Liver (tissue), 9 donors: ENCODE measurements around the gene PARD3B. TPM values are rescaled to one million over a fixed set of nuclear protein-coding genes. Genes with fewer than 3 reads are reported as not detected.

ENCODE experiments used
- DNase-seq: peaks from one replicate; pipeline ENCODE4 v3.0.0-alpha.2; 2017; ENCODE audit warnings: low spot score
- H3K27ac ChIP-seq, 2 donors: one replicate each; pipeline ENCODE4 v1.7.0; 2013; ENCODE audit warnings: inconsistent platforms in 2 of 2, low read length in 2 of 2, control low read depth in 1 of 2, low read depth in 1 of 2, mild to moderate bottlenecking in 1 of 2
- H3K27me3 ChIP-seq, 4 donors: one replicate each; pipeline versions ENCODE4 v1.6.1 to v1.7.0; 2013; ENCODE audit warnings: low read length in 3 of 4, inconsistent platforms in 1 of 4, mild to moderate bottlenecking in 1 of 4, moderate library complexity in 1 of 4; ENCODE audit not compliant: control insufficient read depth in 4 of 4, insufficient read depth in 4 of 4
- H3K36me3 ChIP-seq, 4 donors: one replicate each; pipeline versions ENCODE4 v1.6.1 to v1.7.0; 2013; ENCODE audit warnings: low read length in 3 of 4, mild to moderate bottlenecking in 3 of 4, low read depth in 1 of 4, moderate library complexity in 1 of 4; ENCODE audit not compliant: control insufficient read depth in 4 of 4, insufficient read depth in 3 of 4
- H3K4me1 ChIP-seq, 4 donors: one replicate each; pipeline versions ENCODE4 v1.6.1 to v1.7.0; 2013; ENCODE audit warnings: low read length in 3 of 4, mild to moderate bottlenecking in 3 of 4, moderate library complexity in 1 of 4; ENCODE audit not compliant: control insufficient read depth in 4 of 4, insufficient read depth in 4 of 4
- H3K4me3 ChIP-seq, 3 donors: one replicate each; pipeline versions ENCODE4 v1.6.1 to v1.7.0; 2013; ENCODE audit warnings: low read length in 3 of 3, control low read depth in 1 of 3, low read depth in 1 of 3, mild to moderate bottlenecking in 1 of 3
- H3K9ac ChIP-seq, 2 donors: one replicate each; pipeline ENCODE4 v1.7.0; 2013; ENCODE audit warnings: low read length in 2 of 2, mild to moderate bottlenecking in 2 of 2, moderate library complexity in 2 of 2, control low read depth in 1 of 2, low read depth in 1 of 2
- H3K9me3 ChIP-seq, 4 donors: one replicate each; pipeline versions ENCODE4 v1.6.1 to v1.7.0; 2013; ENCODE audit warnings: low read length in 3 of 4; ENCODE audit not compliant: control insufficient read depth in 4 of 4
- EGR1 ChIP-seq, 2 donors: IDR thresholded peaks; 2 replicates each; pipeline ENCODE4 v1.6.1; 2016 to 2018; ENCODE audit warnings: antibody characterized with exemption in 2 of 2, low read depth in 2 of 2
- FOXA1 ChIP-seq: IDR thresholded peaks from 2 replicates; pipeline ENCODE4 v1.6.1; 2016; ENCODE audit warnings: antibody characterized with exemption
- FOXA2 ChIP-seq: IDR thresholded peaks from 2 replicates; pipeline ENCODE4 v1.6.1; 2016; ENCODE audit warnings: antibody characterized with exemption
- GABPA ChIP-seq, 2 donors: IDR thresholded peaks in 1 of 2; conservative IDR thresholded peaks in 1 of 2; 2 replicates each; pipeline ENCODE4 v1.6.1; 2016; ENCODE audit warnings: antibody characterized with exemption in 2 of 2, mild to moderate bottlenecking in 1 of 2, moderate library complexity in 1 of 2
- HNF4A ChIP-seq, 2 donors: conservative IDR thresholded peaks; 2 replicates each; pipeline ENCODE4 v1.6.1; 2016; ENCODE audit warnings: antibody characterized with exemption in 2 of 2, mild to moderate bottlenecking in 2 of 2
- HNF4G ChIP-seq: IDR thresholded peaks from 2 replicates; pipeline ENCODE4 v1.6.1; 2016; ENCODE audit warnings: antibody characterized with exemption
- JUND ChIP-seq, 2 donors: IDR thresholded peaks; 2 replicates each; pipeline ENCODE4 v1.6.1; 2016; ENCODE audit warnings: antibody characterized with exemption in 2 of 2
- RAD21 ChIP-seq, 2 donors: IDR thresholded peaks; 2 replicates each; pipeline ENCODE4 v1.6.1; 2016; ENCODE audit warnings: antibody characterized with exemption in 2 of 2, mild to moderate bottlenecking in 2 of 2
- RXRA ChIP-seq, 2 donors: IDR thresholded peaks; 2 replicates each; pipeline ENCODE4 v1.6.1; 2017 to 2018; ENCODE audit warnings: antibody characterized with exemption in 2 of 2, mild to moderate bottlenecking in 1 of 2
- SP1 ChIP-seq: IDR thresholded peaks from 2 replicates; pipeline ENCODE4 v1.6.1; 2018; ENCODE audit warnings: antibody characterized with exemption, mild to moderate bottlenecking
- TAF1 ChIP-seq: conservative IDR thresholded peaks from 2 replicates; pipeline ENCODE4 v1.6.1; 2016; ENCODE audit warnings: antibody characterized with exemption, mild to moderate bottlenecking
- YY1 ChIP-seq: IDR thresholded peaks from 2 replicates; pipeline ENCODE4 v1.6.1; 2016; ENCODE audit warnings: antibody characterized with exemption, mild to moderate bottlenecking
- WGBS: extraction: QIAGEN DNeasy Blood & Tissue Kit; methylation state at CpG from one replicate; pipeline ENCODE4 v1.1.7; 2013; 5-methylcytosine and 5-hydroxymethylcytosine counted together
- polyA plus RNA-seq, 2 donors: library from polyadenylated mRNA; stranded (reverse) in 1 of 2; unstranded in 1 of 2; fragments of 200-250 nt in 1 of 2; fragments of >200 nt in 1 of 2; fragmentation: Nextera tagmentation in 1 of 2; extraction: Ambion mirVana in 1 of 2; gene quantifications; one replicate each; pipeline versions ENCODE4 v1.2.1 to v1.2.3, GENCODE V29; 2013 to 2015
- total RNA-seq, 2 donors: library from RNA; depleted of rRNA; stranded (reverse); fragments of >200 nt; gene quantifications; one replicate each; pipeline ENCODE4 v1.2.3, GENCODE V29; 2014
- TF ChIP-seq, protein P1 (sequence below): IDR thresholded peaks from 2 replicates; pipeline ENCODE4 v1.6.1; 2016; ENCODE audit warnings: antibody characterized with exemption
- TF ChIP-seq, protein P2 (sequence below): IDR thresholded peaks from 2 replicates; pipeline ENCODE4 v1.6.1; 2016; ENCODE audit warnings: antibody characterized with exemption
- TF ChIP-seq, protein P3 (sequence below): fragments of 150-350 bp; IDR thresholded peaks from 2 replicates; pipeline ENCODE4 v1.5.1; 2017; ENCODE audit warnings: improper control_type of control experiment, low read depth, low read length; ENCODE audit not compliant: missing input control
- TF ChIP-seq, protein P4 (sequence below): IDR thresholded peaks from 2 replicates; pipeline ENCODE4 v1.6.1; 2016; ENCODE audit warnings: antibody characterized with exemption
- donor health status: healthy.
- donor health status: healthy.
- donor health status: healthy.
- donor health status: healthy.
- donor health status: healthy.

Gene PARD3B
- total and polyA plus RNA-seq, 4 donors, result 1.1 to 10.3 (median 3.7) TPM

DNA sequence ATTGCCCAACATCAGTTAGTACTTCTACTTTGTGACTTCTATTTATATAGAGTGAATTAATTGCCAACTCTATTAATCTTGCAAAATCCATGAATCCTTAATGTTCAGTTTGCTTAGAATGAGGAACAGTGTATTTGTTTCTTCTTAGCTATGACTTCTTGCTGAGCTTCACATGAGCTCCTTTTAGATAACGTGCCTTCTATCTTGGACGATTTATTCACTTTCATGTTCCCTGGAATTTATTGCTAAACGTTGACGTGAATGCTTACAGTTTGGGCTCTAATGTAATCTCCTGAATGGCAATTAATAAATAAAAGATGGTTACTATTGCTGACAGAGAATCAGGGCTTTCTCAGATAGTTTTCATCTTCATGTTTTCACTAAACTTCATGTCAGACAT lies 752.6 kb downstream of the PARD3B start:
- Histone ChIP-seq H3K27me3 (no peaks in the 10 kb centered on the region), H3K9me3 (no peaks in the 10 kb centered on the region), H3K4me1 (no peaks in the 10 kb centered on the region), H3K4me3 (no peak overlapping the region), H3K36me3 (no peaks in the 10 kb centered on the region), H3K9ac (no peak overlapping the region), H3K27ac (no peak overlapping the region)
- 88% methylated on average over 4 of the region's 4 CpGs for WGBS
- TF ChIP-seq FOXA2, result no peak
- TF ChIP-seq, protein P1, sequence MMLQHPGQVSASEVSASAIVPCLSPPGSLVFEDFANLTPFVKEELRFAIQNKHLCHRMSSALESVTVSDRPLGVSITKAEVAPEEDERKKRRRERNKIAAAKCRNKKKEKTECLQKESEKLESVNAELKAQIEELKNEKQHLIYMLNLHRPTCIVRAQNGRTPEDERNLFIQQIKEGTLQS, result no peak
- no peak for DNase-seq

DNA sequence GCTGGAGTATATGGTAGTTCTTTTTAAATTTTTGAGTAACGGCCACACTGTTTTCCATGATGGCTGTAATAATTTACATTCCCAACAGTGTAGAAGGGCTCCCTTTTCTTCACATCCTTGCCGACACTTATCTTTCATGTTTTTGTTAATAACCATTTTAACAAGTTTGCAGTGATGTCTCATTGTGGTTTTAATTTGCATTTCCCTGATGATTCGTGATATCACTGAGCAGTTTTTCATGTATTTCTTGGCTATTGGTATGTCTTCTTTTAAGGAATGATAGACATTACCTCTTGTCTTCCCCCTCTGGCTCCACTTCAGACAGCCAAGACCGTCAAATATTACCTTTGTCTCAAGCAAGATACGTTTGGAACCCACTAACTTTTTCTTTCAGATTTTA lies 765.9 kb downstream of the PARD3B start:
- no peak for DNase-seq
- Histone ChIP-seq H3K27me3 (no peaks in the 10 kb centered on the region), H3K4me3 (no peak overlapping the region), H3K27ac (no peak overlapping the region), H3K36me3 (no peaks in the 10 kb centered on the region), H3K9me3 (no peaks in the 10 kb centered on the region), H3K4me1 (no peaks in the 10 kb centered on the region), H3K9ac (no peak overlapping the region)
- 87% methylated on average over 5 of the region's 5 CpGs for WGBS
- no peak for TF ChIP-seq HNF4A (conservative IDR thresholded peaks at IDR 0.05)
- no peak for TF ChIP-seq SP1
- TF ChIP-seq JUND (IDR thresholded peaks at IDR 0.05), result no peak
- TF ChIP-seq, protein P2, sequence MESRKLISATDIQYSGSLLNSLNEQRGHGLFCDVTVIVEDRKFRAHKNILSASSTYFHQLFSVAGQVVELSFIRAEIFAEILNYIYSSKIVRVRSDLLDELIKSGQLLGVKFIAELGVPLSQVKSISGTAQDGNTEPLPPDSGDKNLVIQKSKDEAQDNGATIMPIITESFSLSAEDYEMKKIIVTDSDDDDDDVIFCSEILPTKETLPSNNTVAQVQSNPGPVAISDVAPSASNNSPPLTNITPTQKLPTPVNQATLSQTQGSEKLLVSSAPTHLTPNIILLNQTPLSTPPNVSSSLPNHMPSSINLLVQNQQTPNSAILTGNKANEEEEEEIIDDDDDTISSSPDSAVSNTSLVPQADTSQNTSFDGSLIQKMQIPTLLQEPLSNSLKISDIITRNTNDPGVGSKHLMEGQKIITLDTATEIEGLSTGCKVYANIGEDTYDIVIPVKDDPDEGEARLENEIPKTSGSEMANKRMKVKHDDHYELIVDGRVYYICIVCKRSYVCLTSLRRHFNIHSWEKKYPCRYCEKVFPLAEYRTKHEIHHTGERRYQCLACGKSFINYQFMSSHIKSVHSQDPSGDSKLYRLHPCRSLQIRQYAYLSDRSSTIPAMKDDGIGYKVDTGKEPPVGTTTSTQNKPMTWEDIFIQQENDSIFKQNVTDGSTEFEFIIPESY, result no peak
- TF ChIP-seq HNF4G, result no peak
- TF ChIP-seq, protein P3, sequence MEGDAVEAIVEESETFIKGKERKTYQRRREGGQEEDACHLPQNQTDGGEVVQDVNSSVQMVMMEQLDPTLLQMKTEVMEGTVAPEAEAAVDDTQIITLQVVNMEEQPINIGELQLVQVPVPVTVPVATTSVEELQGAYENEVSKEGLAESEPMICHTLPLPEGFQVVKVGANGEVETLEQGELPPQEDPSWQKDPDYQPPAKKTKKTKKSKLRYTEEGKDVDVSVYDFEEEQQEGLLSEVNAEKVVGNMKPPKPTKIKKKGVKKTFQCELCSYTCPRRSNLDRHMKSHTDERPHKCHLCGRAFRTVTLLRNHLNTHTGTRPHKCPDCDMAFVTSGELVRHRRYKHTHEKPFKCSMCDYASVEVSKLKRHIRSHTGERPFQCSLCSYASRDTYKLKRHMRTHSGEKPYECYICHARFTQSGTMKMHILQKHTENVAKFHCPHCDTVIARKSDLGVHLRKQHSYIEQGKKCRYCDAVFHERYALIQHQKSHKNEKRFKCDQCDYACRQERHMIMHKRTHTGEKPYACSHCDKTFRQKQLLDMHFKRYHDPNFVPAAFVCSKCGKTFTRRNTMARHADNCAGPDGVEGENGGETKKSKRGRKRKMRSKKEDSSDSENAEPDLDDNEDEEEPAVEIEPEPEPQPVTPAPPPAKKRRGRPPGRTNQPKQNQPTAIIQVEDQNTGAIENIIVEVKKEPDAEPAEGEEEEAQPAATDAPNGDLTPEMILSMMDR, result no peak
- TF ChIP-seq FOXA1, result no peak
- TF ChIP-seq RAD21 (IDR thresholded peaks at IDR 0.05), result no peak

DNA sequence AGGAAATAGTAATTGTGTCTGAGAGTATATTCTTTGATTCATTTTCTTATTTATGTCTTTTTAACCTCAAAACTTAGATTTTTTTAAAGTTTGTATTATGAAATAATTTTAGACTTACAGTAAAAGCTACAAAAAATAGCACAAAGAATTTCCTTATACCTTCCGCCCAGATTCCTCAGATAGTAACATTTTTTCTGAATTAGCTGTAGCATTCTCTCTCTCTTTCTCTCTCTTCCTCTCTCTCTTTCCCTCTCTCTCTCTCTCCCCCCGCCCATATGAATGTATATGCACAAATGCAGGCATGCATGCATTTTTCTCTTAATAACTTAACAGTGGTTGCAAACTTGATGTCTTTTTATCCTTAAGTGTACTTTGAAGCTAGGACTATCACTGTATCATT lies 776.0 kb downstream of the PARD3B start:
- H3K4me3 ChIP-seq, result no peak overlapping the region
- H3K9me3 ChIP-seq, result no peaks in the 10 kb centered on the region
- no peaks in the 10 kb centered on the region for H3K27me3 ChIP-seq
- WGBS, result 92% methylated on average over 2 of the region's 2 CpGs
- DNase-seq, result no peak
- H3K36me3 ChIP-seq, result no peaks in the 10 kb centered on the region
- TF ChIP-seq EGR1 (IDR thresholded peaks at IDR 0.05; ENCODE audit: low read depth in 2 of 2), result no peak
- no peak for TF ChIP-seq RAD21 (IDR thresholded peaks at IDR 0.05)
- TF ChIP-seq RXRA (IDR thresholded peaks at IDR 0.05), result no peak
- TF ChIP-seq, protein P1, result no peak
- TF ChIP-seq GABPA (IDR thresholded peaks at IDR 0.05 in 1 of 2, conservative IDR thresholded peaks at IDR 0.05 in 1 of 2), result no peak
- TF ChIP-seq YY1, result no peak
- TF ChIP-seq TAF1, result no peak
- TF ChIP-seq, protein P3, result no peak
- TF ChIP-seq, protein P4, sequence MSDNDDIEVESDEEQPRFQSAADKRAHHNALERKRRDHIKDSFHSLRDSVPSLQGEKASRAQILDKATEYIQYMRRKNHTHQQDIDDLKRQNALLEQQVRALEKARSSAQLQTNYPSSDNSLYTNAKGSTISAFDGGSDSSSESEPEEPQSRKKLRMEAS, result no peak
- TF ChIP-seq SP1, result no peak
- no peak for TF ChIP-seq JUND (IDR thresholded peaks at IDR 0.05)
- TF ChIP-seq HNF4A (conservative IDR thresholded peaks at IDR 0.05), result no peak
- no peak for TF ChIP-seq FOXA1
- TF ChIP-seq HNF4G, result no peak
- H3K27ac ChIP-seq, result no peak overlapping the region
- H3K4me1 ChIP-seq, result no peaks in the 10 kb centered on the region
- no peak overlapping the region for H3K9ac ChIP-seq
